ENCODE results near the gene SPPL3.

The SPPL3 gene

DNA sequence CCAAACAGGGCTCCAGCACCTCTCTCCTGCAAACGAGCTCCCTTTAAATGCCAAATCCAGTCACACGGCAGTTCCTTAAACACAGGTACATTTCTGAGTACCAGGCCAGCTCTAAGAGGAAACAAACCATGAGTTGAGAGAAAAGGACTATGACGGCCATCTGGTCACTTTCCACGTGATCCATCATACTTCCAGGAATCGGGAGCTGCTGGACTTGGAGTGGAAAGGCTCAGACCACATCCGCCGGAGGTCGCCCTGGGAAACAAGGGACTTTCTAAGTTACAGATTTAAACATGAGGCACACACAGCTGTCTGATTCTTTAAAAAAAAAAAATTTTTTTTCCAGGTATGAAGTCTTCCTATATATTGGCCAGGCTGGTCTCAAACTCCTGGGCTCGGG, 139.3 kb downstream of the SPPL3 start:
- no peak overlapping the region for H2AFZ ChIP-seq (ENCODE audit: low read depth)
- TF ChIP-seq, protein P1, sequence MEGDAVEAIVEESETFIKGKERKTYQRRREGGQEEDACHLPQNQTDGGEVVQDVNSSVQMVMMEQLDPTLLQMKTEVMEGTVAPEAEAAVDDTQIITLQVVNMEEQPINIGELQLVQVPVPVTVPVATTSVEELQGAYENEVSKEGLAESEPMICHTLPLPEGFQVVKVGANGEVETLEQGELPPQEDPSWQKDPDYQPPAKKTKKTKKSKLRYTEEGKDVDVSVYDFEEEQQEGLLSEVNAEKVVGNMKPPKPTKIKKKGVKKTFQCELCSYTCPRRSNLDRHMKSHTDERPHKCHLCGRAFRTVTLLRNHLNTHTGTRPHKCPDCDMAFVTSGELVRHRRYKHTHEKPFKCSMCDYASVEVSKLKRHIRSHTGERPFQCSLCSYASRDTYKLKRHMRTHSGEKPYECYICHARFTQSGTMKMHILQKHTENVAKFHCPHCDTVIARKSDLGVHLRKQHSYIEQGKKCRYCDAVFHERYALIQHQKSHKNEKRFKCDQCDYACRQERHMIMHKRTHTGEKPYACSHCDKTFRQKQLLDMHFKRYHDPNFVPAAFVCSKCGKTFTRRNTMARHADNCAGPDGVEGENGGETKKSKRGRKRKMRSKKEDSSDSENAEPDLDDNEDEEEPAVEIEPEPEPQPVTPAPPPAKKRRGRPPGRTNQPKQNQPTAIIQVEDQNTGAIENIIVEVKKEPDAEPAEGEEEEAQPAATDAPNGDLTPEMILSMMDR (conservative IDR thresholded peaks at IDR 0.05; ENCODE audit: low read depth, low read length), result no peak
- no peaks in the 10 kb centered on the region for H4K20me1 ChIP-seq (ENCODE audit: insufficient read depth)
- H3K4me3 ChIP-seq (IDR thresholded peaks at IDR 0.05; ENCODE audit: insufficient read depth, low read depth, low read length), result no peak overlapping the region
- no peak overlapping the region for H3K27ac ChIP-seq
- H3K9ac ChIP-seq, result no peak overlapping the region
- H3K79me2 ChIP-seq (ENCODE audit: insufficient read depth, low read depth), result no peaks in the 10 kb centered on the region
- H3K27me3 ChIP-seq (ENCODE audit: insufficient read depth, low read depth), result no peaks in the 10 kb centered on the region
- H3K36me3 ChIP-seq (ENCODE audit: insufficient read depth), result no peaks in the 10 kb centered on the region
- H3K4me2 ChIP-seq, result no peak overlapping the region
- H3K4me1 ChIP-seq (ENCODE audit: low read depth, poor library complexity, severe bottlenecking), result no peaks in the 10 kb centered on the region

DNA sequence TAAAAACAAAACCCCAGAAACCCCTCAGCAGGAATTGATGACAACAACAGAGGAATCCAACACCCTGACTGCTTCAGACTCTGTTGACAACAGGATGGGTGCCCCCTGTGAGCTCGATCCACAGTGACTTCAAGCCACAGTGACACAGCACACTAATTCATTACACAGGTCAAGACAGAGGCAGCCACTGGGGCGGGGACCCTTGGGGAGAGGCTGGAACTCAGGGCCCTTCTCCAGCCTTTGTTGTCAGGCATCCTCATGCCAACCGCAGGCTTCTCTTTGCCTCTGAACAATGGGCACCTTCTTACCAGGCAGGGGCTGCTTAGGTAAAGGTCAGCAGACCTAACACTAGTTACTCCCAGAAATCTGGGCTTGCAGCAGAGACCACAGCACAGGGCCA, 140.9 kb downstream of the SPPL3 start:
- H3K79me2 ChIP-seq (ENCODE audit: insufficient read depth, low read depth), result no peaks in the 10 kb centered on the region
- no peaks in the 10 kb centered on the region for H4K20me1 ChIP-seq (ENCODE audit: insufficient read depth)
- no peak overlapping the region for H3K4me2 ChIP-seq
- H2AFZ ChIP-seq (ENCODE audit: low read depth), result no peak overlapping the region
- H3K27ac ChIP-seq, result no peak overlapping the region
- TF ChIP-seq, protein P1 (conservative IDR thresholded peaks at IDR 0.05; ENCODE audit: low read depth, low read length), result no peak
- H3K4me1 ChIP-seq (ENCODE audit: low read depth, poor library complexity, severe bottlenecking), result no peaks in the 10 kb centered on the region
- no peak overlapping the region for H3K9ac ChIP-seq
- H3K36me3 ChIP-seq (ENCODE audit: insufficient read depth), result no peaks in the 10 kb centered on the region
- H3K4me3 ChIP-seq (IDR thresholded peaks at IDR 0.05; ENCODE audit: insufficient read depth, low read depth, low read length), result no peak overlapping the region
- H3K27me3 ChIP-seq (ENCODE audit: insufficient read depth, low read depth), result no peaks in the 10 kb centered on the region

DNA sequence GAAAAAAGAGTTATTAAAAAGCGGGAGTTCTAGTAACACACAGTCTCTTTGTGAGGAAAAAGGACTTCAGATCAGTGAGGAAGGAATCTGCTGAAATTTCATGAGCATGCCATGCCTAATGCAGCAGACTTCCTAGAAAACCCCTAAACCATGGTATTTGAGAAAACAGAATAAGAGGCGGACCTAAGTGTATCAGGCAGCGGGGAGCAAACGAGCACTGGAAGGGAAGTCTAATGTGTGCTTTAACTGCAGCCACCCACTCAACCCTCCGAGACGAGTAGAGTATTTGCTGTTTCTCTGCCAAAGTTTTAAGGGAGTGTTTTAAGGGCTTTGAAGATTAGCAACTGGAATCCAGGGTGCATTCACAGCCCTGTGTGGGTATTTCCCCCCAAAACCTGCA, 142.1 kb downstream of the SPPL3 start:
- Histone ChIP-seq H3K36me3 (ENCODE audit: insufficient read depth) (no peaks in the 10 kb centered on the region), H4K20me1 (ENCODE audit: insufficient read depth) (no peaks in the 10 kb centered on the region), H3K27me3 (ENCODE audit: insufficient read depth, low read depth) (no peaks in the 10 kb centered on the region), H3K9ac (no peak overlapping the region), H3K79me2 (ENCODE audit: insufficient read depth, low read depth) (no peaks in the 10 kb centered on the region), H3K4me3 (IDR thresholded peaks at IDR 0.05; ENCODE audit: insufficient read depth, low read depth, low read length) (no peak overlapping the region), H2AFZ (ENCODE audit: low read depth) (no peak overlapping the region), H3K4me2 (no peak overlapping the region), H3K4me1 (ENCODE audit: low read depth, poor library complexity, severe bottlenecking) (no peaks in the 10 kb centered on the region), H3K27ac (no peak overlapping the region)
- TF ChIP-seq, protein P1 (conservative IDR thresholded peaks at IDR 0.05; ENCODE audit: low read depth, low read length), result no peak

DNA sequence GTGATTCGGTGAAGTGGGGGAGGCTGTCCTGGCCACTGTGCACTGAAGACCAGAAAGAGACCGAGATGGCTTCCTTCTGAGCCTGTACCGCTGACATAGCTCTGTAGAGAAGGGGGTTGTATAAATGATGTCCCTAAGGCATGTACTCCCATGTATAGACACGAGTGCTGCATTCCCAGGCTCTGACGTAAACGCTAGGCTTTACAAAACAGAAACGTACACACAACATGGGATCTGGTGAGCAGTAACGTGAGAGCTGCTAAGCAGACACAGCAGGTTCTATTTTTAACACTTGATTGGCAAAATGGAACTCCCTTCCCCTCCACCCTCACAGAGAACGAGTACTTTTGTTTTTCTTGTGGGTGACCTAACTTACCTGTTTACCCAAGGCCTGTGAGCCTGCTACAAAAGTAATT, 142.6 kb downstream of the SPPL3 start:
- H3K36me3 ChIP-seq (ENCODE audit: insufficient read depth), result no peaks in the 10 kb centered on the region
- no peak overlapping the region for H3K27ac ChIP-seq
- H4K20me1 ChIP-seq (ENCODE audit: insufficient read depth), result no peaks in the 10 kb centered on the region

More for the DNA sequence above, 142.6 kb downstream of the SPPL3 start:
- Histone ChIP-seq H2AFZ (ENCODE audit: low read depth) (no peak overlapping the region), H3K27me3 (ENCODE audit: insufficient read depth, low read depth) (no peaks in the 10 kb centered on the region), H3K4me3 (IDR thresholded peaks at IDR 0.05; ENCODE audit: insufficient read depth, low read depth, low read length) (no peak overlapping the region), H3K4me2 (no peak overlapping the region), H3K79me2 (ENCODE audit: insufficient read depth, low read depth) (no peaks in the 10 kb centered on the region), H3K9ac (no peak overlapping the region), H3K4me1 (ENCODE audit: low read depth, poor library complexity, severe bottlenecking) (no peaks in the 10 kb centered on the region)
- TF ChIP-seq, protein P1 (conservative IDR thresholded peaks at IDR 0.05; ENCODE audit: low read depth, low read length), result no peak
